Measurements from ENCODE around the gene FFAR1.

FFAR1 gene

GRCh38 chr19:35395382-35396199 is 47.9 kb downstream of the FFAR1 start:
- no peak for DNase-seq

GRCh38 chr19:35396240-35396885 is 48.7 kb downstream of the FFAR1 start:
- DNase-seq: no peak

DNA sequence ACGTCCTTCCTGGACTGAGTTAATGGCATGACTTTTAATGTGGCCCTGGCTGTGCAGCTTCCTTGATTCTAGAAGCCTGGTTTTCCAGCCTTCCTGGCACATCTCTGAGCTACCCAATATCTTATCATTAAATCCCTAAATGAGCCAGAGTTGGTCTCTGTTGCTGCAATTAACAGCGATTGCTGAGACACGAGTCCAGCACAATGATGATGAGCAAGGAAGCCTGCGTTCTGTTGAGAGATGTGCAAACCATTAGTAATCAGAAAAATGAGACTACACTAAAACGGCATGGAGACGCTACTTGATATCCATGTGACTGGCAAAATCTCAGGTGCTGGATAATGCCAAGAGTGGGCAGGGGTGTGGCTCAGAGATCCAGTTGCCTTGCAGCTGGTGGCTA is 49.4 kb downstream of the FFAR1 start:
- DNase-seq: no peak

All from NCI-H1417 treated with DMSO at 0.1 percent for 48 hours (cell line).